Left renal cortex interstitium (tissue), 4 donors: ENCODE measurements around the gene PLXNB2. TPM values are rescaled to one million over a fixed set of nuclear protein-coding genes. Genes with fewer than 3 reads are reported as not detected.
A peak's percentile ranks its signal among the peaks of the same experiment; 100 is the strongest.

Experiments
- DNase-seq, 4 donors: peaks; one replicate each; pipeline ENCODE4 v3.0.0-alpha.2; 2013; ENCODE audit warnings: low read depth in 4 of 4, low spot score in 2 of 4, missing footprints in 1 of 4
- polyA plus RNA-seq, 4 donors: library from polyadenylated mRNA; unstranded; fragments of 120-200 nt; gene quantifications; one replicate each; pipeline ENCODE4 v1.2.1, GENCODE V29; 2013; ENCODE audit not compliant: insufficient read length in 4 of 4

Gene PLXNB2
- polyA plus RNA-seq, 4 donors = 206 to 275 (median 234) TPM

GRCh38 chr22:50313600-50313999, 6.2 kb upstream of the PLXNB2 start:
- DNase-seq = no peak

DNA sequence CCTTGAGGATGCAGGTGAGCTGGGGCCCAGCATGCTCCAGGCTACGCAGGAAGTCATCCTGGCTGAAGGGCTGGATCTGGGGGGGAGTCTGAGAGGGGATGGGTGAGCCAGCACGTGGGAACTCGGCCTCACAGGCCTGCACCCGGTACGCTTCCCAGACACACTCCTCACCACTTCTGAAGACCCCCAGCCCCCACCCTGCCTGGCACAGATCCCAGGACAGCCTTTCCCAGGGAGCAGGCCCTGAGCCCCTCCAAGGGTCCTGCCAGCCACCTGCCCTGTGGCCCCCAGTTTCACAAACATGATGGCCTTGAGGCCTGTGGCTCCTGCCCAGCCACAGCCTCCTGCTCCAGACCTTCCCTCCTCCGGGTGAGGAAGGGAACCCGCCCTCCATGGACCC, 5.6 kb upstream of the PLXNB2 start:
- no peak for DNase-seq

- DNase-seq = no peak
Measured at GRCh38 chr22:50312371-50312770, 4.9 kb upstream of the PLXNB2 start.

- DNase-seq = no peak
Measured at GRCh38 chr22:50311606-50312351, 4.3 kb upstream of the PLXNB2 start.

DNA sequence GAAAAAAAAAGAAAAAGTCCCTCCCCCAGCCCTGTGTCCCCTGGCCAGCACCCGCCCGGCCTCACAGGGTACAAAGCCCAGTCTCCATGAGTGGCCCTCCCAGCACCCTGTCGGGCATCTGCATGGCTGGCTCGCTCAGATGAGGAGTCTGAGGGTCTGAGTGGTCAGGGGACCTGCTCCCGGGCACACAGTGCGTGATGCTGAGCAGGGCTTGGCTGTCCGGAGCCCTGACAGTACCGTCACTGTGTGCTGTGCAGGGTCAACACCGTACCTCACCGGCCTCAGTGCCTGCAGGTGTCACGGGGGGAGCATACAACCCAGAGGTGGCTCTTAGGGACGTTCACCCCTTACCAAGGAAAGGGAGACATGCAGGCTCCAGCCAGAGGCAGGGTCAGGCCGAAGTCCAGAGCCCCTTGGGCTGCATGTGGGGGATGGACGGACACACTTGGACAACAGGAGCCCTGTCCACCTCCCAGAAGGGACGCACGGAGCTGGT, 3.6 kb upstream of the PLXNB2 start:
- DNase-seq = no peak

- no peak for DNase-seq
Measured at GRCh38 chr22:50310031-50310722, 2.7 kb upstream of the PLXNB2 start.

- no peak for DNase-seq
Measured at GRCh38 chr22:50309601-50309991, 2.1 kb upstream of the PLXNB2 start.

- no peak for DNase-seq
Measured at GRCh38 chr22:50308986-50309600, 1.6 kb upstream of the PLXNB2 start.

GRCh38 chr22:50308597-50308935, 1.1 kb upstream of the PLXNB2 start:
- no peak for DNase-seq

GRCh38 chr22:50307890-50308596, 597 bp upstream of the PLXNB2 start:
- DNase-seq = no peak

DNA sequence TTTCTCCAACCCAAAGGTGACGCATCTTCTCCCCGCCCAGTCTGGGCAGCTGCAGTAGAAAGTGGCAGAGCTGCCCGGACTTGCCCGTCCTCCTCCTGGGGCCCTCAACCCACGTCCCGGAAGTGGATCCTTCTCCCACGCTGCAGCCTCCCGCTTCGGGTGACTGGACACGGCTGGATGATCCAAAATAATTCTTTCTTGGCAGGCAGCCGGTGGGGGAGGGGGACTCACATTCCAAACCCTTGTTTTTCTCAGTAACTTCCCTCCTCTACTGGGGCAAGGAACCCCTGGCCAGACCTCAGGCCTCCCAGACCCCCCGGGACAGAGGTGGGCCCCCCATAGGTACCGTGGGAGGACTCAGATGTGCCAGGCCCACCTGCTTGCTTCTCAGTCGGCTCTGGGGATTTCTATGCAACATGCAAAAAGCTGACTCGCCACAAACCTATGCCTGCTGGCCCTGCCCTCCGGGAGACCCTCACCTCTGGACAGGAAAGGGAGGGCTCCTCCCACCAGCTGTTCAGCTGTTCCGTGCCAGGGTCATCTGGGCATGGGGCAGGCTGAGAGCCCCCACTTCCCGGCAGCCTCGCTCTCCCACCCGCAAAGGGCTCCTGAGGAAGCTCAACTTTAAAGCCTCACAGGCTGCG, 1.4 kb downstream of the PLXNB2 start:
- peak; percentile 63 to 89 (median 80) for DNase-seq

DNA sequence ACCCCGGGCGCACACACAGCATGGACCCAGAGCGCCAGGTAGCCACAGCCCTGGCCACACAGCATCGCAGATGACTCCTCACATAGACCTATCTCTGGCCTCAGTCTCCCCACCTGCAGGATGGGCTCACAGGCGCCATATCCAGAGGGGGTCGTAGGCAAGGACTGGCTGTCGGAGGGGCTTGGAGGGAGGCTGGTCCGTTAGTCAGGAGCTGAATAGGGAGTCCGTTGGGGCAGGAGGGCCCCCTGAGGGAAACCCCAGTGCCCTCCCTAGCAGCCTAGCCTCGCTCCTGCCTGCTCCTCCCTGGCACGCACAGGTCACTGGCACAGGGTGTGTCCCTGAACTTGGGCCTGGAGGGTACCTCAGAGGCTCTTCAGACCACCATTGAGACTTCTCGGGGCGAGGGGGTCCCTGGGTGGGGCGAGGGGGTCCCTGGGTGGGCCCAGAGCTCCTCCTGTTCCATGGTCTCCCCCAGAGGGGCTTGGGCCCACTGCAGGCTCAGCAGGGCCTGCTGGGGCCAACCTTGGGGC, 2.0 kb downstream of the PLXNB2 start:
- DNase-seq = no peak

DNA sequence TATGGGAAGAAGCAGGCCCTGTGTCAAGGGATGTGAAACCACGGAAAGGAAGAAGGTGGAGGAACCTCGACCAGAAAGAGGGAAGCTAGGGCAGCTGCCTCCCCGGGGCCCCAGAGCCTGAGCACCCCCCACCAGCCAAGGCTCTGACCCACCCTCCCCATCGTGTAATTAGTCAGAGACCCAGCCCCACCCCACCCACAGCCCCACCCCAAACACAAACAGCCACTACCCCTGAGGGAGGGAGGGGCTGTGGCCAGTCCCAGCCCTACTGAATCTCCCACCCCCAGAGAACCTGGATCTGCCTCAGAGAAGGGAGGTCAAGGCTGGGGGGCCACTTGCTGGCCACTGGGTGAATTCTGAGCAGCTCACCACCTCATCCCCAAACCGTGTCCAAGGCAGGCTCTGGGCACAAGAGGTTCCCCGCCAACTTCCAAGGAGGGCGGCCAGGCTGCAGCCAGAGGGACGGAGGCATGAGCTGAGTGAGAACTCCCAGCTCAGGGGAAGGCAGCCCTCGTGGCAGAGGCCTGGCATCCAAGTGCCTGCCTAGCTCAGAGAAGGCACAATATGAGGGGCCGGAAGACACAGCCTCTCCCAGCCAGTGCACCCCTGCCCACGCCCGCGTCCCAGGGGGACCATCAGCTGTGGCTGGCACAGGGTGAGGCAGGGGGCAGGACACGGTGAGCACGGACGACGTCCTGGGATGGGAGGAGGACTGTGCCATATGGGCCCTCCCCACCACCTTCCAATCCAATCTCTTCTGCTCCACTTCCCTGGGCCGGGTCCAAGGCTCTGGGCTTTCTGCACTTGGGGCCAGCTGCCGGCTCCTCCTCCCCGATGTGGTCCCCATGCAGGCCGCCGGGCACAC, 2.7 kb downstream of the PLXNB2 start:
- DNase-seq = no peak

- DNase-seq = no peak
Measured at GRCh38 chr22:50303848-50304527, 3.5 kb downstream of the PLXNB2 start.

GRCh38 chr22:50303515-50303847, 4.0 kb downstream of the PLXNB2 start:
- no peak for DNase-seq

DNA sequence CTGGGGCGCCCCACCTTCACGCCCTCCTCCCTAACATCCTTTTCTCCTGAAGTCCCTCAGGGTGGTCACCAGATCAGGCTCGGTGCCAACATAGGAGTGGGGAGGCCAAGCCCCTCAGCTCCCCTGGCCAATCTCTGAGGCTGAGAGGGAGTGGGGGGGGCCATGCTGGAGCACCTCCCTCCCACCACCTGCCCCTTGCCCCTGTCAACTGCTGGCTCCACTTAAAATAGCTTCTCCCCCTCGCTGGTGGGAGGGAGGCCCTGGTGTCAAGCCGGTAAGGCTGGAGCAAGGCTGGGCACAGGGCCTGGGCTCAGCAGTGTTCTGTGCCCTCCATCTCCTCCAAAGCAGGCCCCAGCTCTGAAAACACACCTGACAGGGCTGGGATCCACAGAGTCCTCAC, 4.9 kb downstream of the PLXNB2 start:
- no peak for DNase-seq

GRCh38 chr22:50302041-50302541, 5.4 kb downstream of the PLXNB2 start:
- no peak for DNase-seq

DNA sequence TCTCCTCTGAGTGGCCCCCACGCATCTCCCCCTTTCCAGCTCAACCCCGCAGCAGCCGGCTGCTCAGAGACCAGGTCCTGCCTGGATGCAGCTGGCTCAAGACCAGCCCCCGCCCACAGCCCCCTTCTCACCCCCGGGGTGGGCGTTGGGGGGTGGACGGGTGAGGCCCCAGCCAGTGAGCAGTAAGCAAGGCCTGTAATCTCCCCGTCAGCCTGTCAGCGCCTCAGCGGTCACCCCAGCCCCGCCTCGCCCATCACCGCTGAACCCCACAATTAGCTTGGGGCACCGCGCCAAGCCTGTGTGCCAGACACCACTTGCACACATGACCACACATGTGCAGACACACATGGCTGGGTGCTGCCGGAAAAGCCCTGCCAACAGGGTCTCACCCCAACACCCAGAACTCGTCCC, 5.9 kb downstream of the PLXNB2 start:
- DNase-seq = no peak
